SK-N-SH (cell line): Measurements from ENCODE around the gene BAG1. TPM values are rescaled to one million over a fixed set of nuclear protein-coding genes. Genes with fewer than 3 reads are reported as not detected.
A peak's percentile ranks its signal among the peaks of the same experiment; 100 is the strongest.

Experiments
- CTCF ChIA-PET: fragments of 300-600, 350-600 bp; formaldehyde crosslinking; extraction: SDS; loops from one replicate; lab custom pipeline; 2021; lab: Yijun Ruan, JAX
- POLR2A ChIA-PET: fragments of 350-600 bp; sonication (Branson Sonifier 250); formaldehyde crosslinking; extraction: SDS; loops from one replicate; lab custom pipeline; 2020; ENCODE audit warnings: antibody characterized with exemption, inconsistent platforms; lab: Yijun Ruan, JAX
- DNase-seq: peaks from one replicate; pipeline ENCODE4 v3.0.0; 2012
- H2AFZ ChIP-seq: fragments of 200-600 bp; sonication (generic); 2 replicates; pipeline ENCODE4 v1.8.1; 2016; ENCODE audit warnings: antibody characterized with exemption, mild to moderate bottlenecking, low read depth
- H3F3A ChIP-seq: fragments of 200-600 bp; sonication (generic); replicated peaks from 2 replicates; pipeline ENCODE3; 2016; ENCODE audit warnings: antibody characterized with exemption, mild to moderate bottlenecking; ENCODE audit not compliant: insufficient read depth
- H3K27ac ChIP-seq, 2 experiments: fragments of 200-500 bp in 1 of 2; fragments of 200-600 bp in 1 of 2; sonication (Bioruptor generic) in 1 of 2; sonication (generic), shearing (Covaris generic) in 1 of 2; 2 replicates each; pipeline versions ENCODE4 v1.5.1 to v1.6.1; 2014 to 2016; ENCODE audit warnings: low read depth in 2 of 2, inconsistent platforms in 1 of 2, low read length in 1 of 2, mild to moderate bottlenecking in 1 of 2, mixed read lengths in 1 of 2
- H3K27me3 ChIP-seq: fragments of 200-600 bp; sonication (generic), shearing (Covaris generic); 2 replicates; pipeline ENCODE4 v1.6.1; 2016; ENCODE audit warnings: mixed run types; ENCODE audit not compliant: insufficient read depth
- H3K36me3 ChIP-seq, 2 experiments: fragments of 200-500 bp in 1 of 2; fragments of 200-600 bp in 1 of 2; sonication (Bioruptor generic) in 1 of 2; sonication (generic) in 1 of 2; replicated peaks in 1 of 2; 2 replicates each; pipeline versions ENCODE3 to v1.5.1; 2014 to 2016; ENCODE audit warnings: low read length in 1 of 2, mild to moderate bottlenecking in 1 of 2; ENCODE audit not compliant: insufficient read depth in 2 of 2, control insufficient read depth in 1 of 2
- H3K4me1 ChIP-seq, 2 experiments: fragments of 200-500 bp in 1 of 2; fragments of 200-600 bp in 1 of 2; sonication (Bioruptor generic) in 1 of 2; sonication (generic), shearing (Covaris generic) in 1 of 2; 2 replicates each; pipeline versions ENCODE4 v1.5.1 to v1.6.1; 2014 to 2016; ENCODE audit warnings: low read depth in 1 of 2, low read length in 1 of 2, mixed run types in 1 of 2; ENCODE audit not compliant: insufficient read depth in 2 of 2, control insufficient read depth in 1 of 2
- H3K4me2 ChIP-seq: fragments of 200-600 bp; sonication (generic), shearing (Covaris generic); 2 replicates; pipeline ENCODE4 v1.6.1; 2017; ENCODE audit warnings: mixed run types
- H3K4me3 ChIP-seq, 2 experiments: fragments of 200-500 bp in 1 of 2; fragments of 200-600 bp in 1 of 2; sonication (Bioruptor generic) in 1 of 2; sonication (generic), shearing (Covaris generic) in 1 of 2; 2 replicates each; pipeline versions ENCODE4 v1.5.1 to v1.8.1; 2014 to 2016; ENCODE audit warnings: low read depth in 2 of 2, inconsistent platforms in 1 of 2, low read length in 1 of 2, mild to moderate bottlenecking in 1 of 2, mixed read lengths in 1 of 2, moderate library complexity in 1 of 2
- H3K79me2 ChIP-seq: fragments of 200-600 bp; sonication (generic); 2 replicates; pipeline ENCODE4 v1.8.1; 2017; ENCODE audit warnings: mild to moderate bottlenecking; ENCODE audit not compliant: insufficient read depth
- H3K9ac ChIP-seq: fragments of 200-600 bp; sonication (generic); 2 replicates; pipeline ENCODE4 v1.6.1; 2017; ENCODE audit warnings: mixed run types
- H3K9me2 ChIP-seq: fragments of 200-600 bp; sonication (generic); 2 replicates; pipeline ENCODE4 v1.6.1; 2017; ENCODE audit warnings: mixed run types
- H3K9me3 ChIP-seq: fragments of 200-600 bp; sonication (generic); 2 replicates; pipeline ENCODE4 v1.6.1; 2017; ENCODE audit warnings: mixed run types, mild to moderate bottlenecking, moderate library complexity
- H4K20me1 ChIP-seq: fragments of 200-600 bp; sonication (generic); 2 replicates; pipeline ENCODE4 v1.6.1; 2017; ENCODE audit warnings: mild to moderate bottlenecking, mixed run types; ENCODE audit not compliant: insufficient read depth
- CHD2 ChIP-seq: fragments of 150-350 bp; IDR thresholded peaks from 2 replicates; pipeline ENCODE4 v1.6.1; 2018; ENCODE audit warnings: low read length; ENCODE audit not compliant: partially characterized antibody
- EZH2phosphoT487 ChIP-seq: fragments of 200-600 bp; sonication (generic); IDR thresholded peaks from 2 replicates; pipeline ENCODE4 v1.6.1; 2017; ENCODE audit warnings: low read depth, mixed run types, mild to moderate bottlenecking, antibody characterized with exemption, moderate library complexity, borderline replicate concordance
- FOSL2 ChIP-seq: IDR thresholded peaks from 2 replicates; pipeline ENCODE4 v1.4.0; 2012; ENCODE audit warnings: low read depth, mild to moderate bottlenecking, moderate library complexity, borderline replicate concordance
- GATA2 ChIP-seq: sonication (generic); formaldehyde crosslinking; IDR thresholded peaks from 2 replicates; pipeline ENCODE4 v1.5.0; 2020; ENCODE audit warnings: mild to moderate bottlenecking, missing genetic modification reagents
- MAX ChIP-seq: IDR thresholded peaks from 2 replicates; pipeline ENCODE4 v1.4.0; 2012; ENCODE audit warnings: low read depth
- MEF2A ChIP-seq: IDR thresholded peaks from 2 replicates; pipeline ENCODE4 v1.4.0; 2012; ENCODE audit warnings: low read depth, borderline replicate concordance
- NFIC ChIP-seq: IDR thresholded peaks from 2 replicates; pipeline ENCODE4 v1.4.0; 2012; ENCODE audit warnings: borderline replicate concordance
- PBX3 ChIP-seq: IDR thresholded peaks from 2 replicates; pipeline ENCODE4; 2012
- POLR2AphosphoS5 ChIP-seq: IDR thresholded peaks from 2 replicates; pipeline ENCODE4 v1.6.1; 2012; ENCODE audit warnings: low read depth, low read length
- RXRA ChIP-seq: IDR thresholded peaks from 2 replicates; pipeline ENCODE4 v1.4.0; 2012; ENCODE audit warnings: low read depth, mild to moderate bottlenecking, borderline replicate concordance
- SMC3 ChIP-seq: IDR thresholded peaks from 2 replicates; pipeline ENCODE4 v1.6.1; 2012; ENCODE audit warnings: low read depth, low read length, improper control_type of control experiment
- TCF12 ChIP-seq: IDR thresholded peaks from 2 replicates; pipeline ENCODE4 v1.4.0; 2012
- TEAD4 ChIP-seq: IDR thresholded peaks from 2 replicates; pipeline ENCODE4 v1.4.0; 2012; ENCODE audit warnings: mild to moderate bottlenecking, borderline replicate concordance; ENCODE audit not compliant: insufficient read depth
- USF1 ChIP-seq: IDR thresholded peaks from 2 replicates; pipeline ENCODE4 v1.4.0; 2012; ENCODE audit warnings: low read depth, borderline replicate concordance
- YY1 ChIP-seq: IDR thresholded peaks from 2 replicates; pipeline ENCODE4 v1.4.0; 2012; ENCODE audit warnings: low read depth, mild to moderate bottlenecking
- WGBS: methylation state at CpG from one replicate; pipeline ENCODE4 v1.1.6; 2017; ENCODE audit warnings: low lambda C conversion rate; 5-methylcytosine and 5-hydroxymethylcytosine counted together
- polyA plus RNA-seq, 3 experiments: library from polyadenylated mRNA; depleted of rRNA; stranded (reverse); fragments of >200 nt; gene quantifications; 2 replicates each; pipeline ENCODE4 v1.2.3, GENCODE V29; 2012
- TF ChIP-seq, protein P1 (sequence below): fragments of 150-350 bp; IDR thresholded peaks from 2 replicates; pipeline ENCODE4 v1.6.1; 2016; ENCODE audit warnings: mild to moderate bottlenecking, low read depth, low read length

BAG1 gene
- polyA plus RNA-seq, 1 of the 3 experiments (the other 2 are of a cell fraction) = 49.9 TPM

DNA sequence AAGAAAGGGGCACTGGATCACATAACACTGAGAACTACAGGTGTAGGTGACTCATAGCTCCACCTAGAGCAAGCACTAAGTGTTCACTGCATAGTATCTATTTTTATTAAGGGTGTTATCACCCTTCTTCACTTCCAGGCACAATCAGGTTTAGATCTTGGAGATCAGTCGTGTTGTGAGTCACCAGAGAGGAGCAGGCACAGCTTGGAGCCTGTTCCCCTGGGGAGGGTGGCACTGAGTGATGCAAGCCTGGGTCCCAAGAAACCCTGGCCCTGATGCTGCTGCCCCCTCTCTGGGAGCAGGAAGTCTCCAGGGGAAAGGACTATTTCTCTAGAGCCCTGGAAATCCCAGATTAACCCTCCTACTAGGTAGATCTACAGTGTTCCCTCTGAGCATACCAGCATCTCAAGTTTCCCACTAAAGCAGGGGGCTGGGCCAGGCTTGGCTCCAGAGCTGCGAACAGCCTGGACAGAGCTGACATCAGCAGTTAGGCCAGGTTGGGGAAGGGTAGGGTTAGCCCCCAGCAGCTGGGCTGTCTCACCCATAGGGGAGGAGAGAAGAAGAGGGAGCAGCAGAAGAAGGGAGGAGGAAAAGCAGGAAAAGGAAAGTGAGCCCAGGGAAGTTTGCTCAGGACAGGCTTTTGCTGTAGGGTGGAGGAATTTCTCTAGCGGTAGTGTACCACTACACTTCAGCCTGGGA, 52.7 kb downstream of the BAG1 start:
- Histone ChIP-seq H3K4me3 (no peak overlapping the region), H4K20me1 (no peaks in the 10 kb centered on the region), H3K27me3 (no peaks in the 10 kb centered on the region), H3K36me3 (no peaks in the 10 kb centered on the region), H2AFZ (no peak overlapping the region), H3K9ac (no peak overlapping the region), H3K4me2 (peak overlapping the region; percentile 42; the same call in 1 of the 2 replicates), H3K4me1 (no peaks in the 10 kb centered on the region; a peak in 1 of 4 replicates), H3K9me2 (no peaks in the 10 kb centered on the region), H3F3A (no peaks in the 10 kb centered on the region), H3K9me3 (no peaks in the 10 kb centered on the region), H3K79me2 (no peaks in the 10 kb centered on the region), H3K27ac (peak overlapping the region in 1 of 2 experiments; percentile 48; a peak in 2 of 4 replicates)
- DNase-seq = no peak
- 49% methylated on average over 3 of the region's 3 CpGs for WGBS
- TF ChIP-seq EZH2phosphoT487 = no peak
- peak; percentile 28; the same call in 1 of the 2 replicates for TF ChIP-seq TCF12
- peak; percentile 35; the same call in 1 of the 2 replicates for TF ChIP-seq FOSL2
- CTCF ChIA-PET = interaction anchor here (0.8 kb wide), 1 partner anchor 12 kb away, joined by 3 read pairs; no protein-coding TSS in a partner anchor
- POLR2A ChIA-PET = no interaction called here

DNA sequence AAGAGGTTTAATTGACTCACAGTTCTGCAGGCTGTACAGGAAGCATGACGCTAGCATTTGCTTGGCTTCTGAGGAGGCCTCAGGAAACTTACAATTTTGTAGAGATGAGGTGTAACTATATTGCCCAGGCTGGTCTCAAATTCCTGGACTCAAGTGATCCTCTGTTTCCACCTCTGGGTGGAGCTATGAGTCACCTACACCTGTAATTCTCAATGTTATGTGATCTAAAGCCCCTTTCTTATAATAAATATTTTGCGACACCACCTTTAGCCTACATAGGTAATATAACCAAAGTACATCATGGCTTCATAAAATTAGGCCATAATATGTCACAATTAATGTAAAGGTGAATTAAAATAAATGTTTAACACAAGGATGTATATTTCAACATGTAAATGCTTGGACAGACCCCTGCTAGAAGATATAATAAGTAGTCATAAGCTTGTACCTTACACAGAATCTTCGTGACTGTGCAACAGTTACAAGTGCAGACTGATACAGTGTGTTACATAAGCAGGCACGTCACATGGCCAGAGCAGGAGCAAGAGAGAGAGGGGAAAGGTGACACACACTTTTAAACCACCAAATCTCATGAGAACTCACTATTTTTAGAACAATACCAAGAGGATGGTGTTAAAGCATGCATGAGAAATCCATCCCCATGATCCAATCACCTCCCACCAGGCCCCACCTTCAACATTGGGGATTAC, 54.3 kb downstream of the BAG1 start:
- no peaks in the 10 kb centered on the region for H3K9me3 ChIP-seq
- H2AFZ ChIP-seq = no peak overlapping the region
- no peak for TF ChIP-seq MAX
- no peaks in the 10 kb centered on the region for H3K36me3 ChIP-seq
- H3K4me3 ChIP-seq = no peak overlapping the region
- H3F3A ChIP-seq = no peaks in the 10 kb centered on the region
- no peaks in the 10 kb centered on the region for H3K79me2 ChIP-seq
- ChIA-PET CTCF (no interaction called here), POLR2A (no interaction called here)
- no peaks in the 10 kb centered on the region; a peak in 1 of 4 replicates for H3K4me1 ChIP-seq
- peak overlapping the region in 1 of 2 experiments; percentile 39; a peak in 1 of 4 replicates for H3K27ac ChIP-seq
- no peak for DNase-seq
- H3K9me2 ChIP-seq = no peaks in the 10 kb centered on the region
- no peaks in the 10 kb centered on the region for H4K20me1 ChIP-seq
- H3K27me3 ChIP-seq = no peaks in the 10 kb centered on the region
- 87% methylated on average over 4 of the region's 4 CpGs for WGBS
- no peak overlapping the region for H3K4me2 ChIP-seq
- no peak overlapping the region for H3K9ac ChIP-seq

- Histone ChIP-seq H3K27me3 (no peaks in the 10 kb centered on the region; the same call in 1 of the 2 replicates), H3K79me2 (no peaks in the 10 kb centered on the region), H3K36me3 (no peaks in the 10 kb centered on the region), H2AFZ (no peak overlapping the region), H3K9me2 (no peaks in the 10 kb centered on the region), H3K9me3 (no peaks in the 10 kb centered on the region), H4K20me1 (no peaks in the 10 kb centered on the region), H3F3A (no peaks in the 10 kb centered on the region), H3K27ac (peak overlapping the region in 1 of 2 experiments; percentile 39; a peak in 1 of 4 replicates), H3K9ac (no peak overlapping the region), H3K4me3 (no peak overlapping the region), H3K4me2 (no peak overlapping the region), H3K4me1 (no peaks in the 10 kb centered on the region; a peak in 1 of 4 replicates)
- CTCF ChIA-PET = no interaction called here
- POLR2A ChIA-PET = no interaction called here
- DNase-seq = no peak
- 95% methylated on average over 1 of the region's 1 CpG for WGBS
- TF ChIP-seq SMC3 (no peak), NFIC (no peak), TEAD4 (0 out of 2 replicates have a peak, but pooled peaks have one; percentile 26), USF1 (no peak), YY1 (no peak), GATA2 (no peak), MAX (no peak), RXRA (peak; percentile 86; the same call in 1 of the 2 replicates), TCF12 (peak; percentile 86), POLR2AphosphoS5 (0 out of 2 replicates have a peak, but pooled peaks have one; percentile 19), CHD2 (no peak), MEF2A (no peak), PBX3 (peak; percentile 71), FOSL2 (no peak)
- TF ChIP-seq, protein P1, sequence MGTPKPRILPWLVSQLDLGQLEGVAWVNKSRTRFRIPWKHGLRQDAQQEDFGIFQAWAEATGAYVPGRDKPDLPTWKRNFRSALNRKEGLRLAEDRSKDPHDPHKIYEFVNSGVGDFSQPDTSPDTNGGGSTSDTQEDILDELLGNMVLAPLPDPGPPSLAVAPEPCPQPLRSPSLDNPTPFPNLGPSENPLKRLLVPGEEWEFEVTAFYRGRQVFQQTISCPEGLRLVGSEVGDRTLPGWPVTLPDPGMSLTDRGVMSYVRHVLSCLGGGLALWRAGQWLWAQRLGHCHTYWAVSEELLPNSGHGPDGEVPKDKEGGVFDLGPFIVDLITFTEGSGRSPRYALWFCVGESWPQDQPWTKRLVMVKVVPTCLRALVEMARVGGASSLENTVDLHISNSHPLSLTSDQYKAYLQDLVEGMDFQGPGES = no peak
Observed at GRCh38 chr9:33209394-33209793, 55.1 kb downstream of the BAG1 start.
